K562 (cell line): ENCODE results near the gene SLC28A1. TPM values are rescaled to one million over a fixed set of nuclear protein-coding genes. Genes with fewer than 3 reads are reported as not detected.

Experiments used
- ATF7 ChIP-seq: fragments of 450-650 bp; IDR thresholded peaks from 2 replicates; pipeline ENCODE4 v1.7.1; 2014; ENCODE audit warnings: mild to moderate bottlenecking, moderate library complexity
- HMGN3 ChIP-seq: IDR thresholded peaks from 2 replicates; pipeline ENCODE4 v1.6.1; 2011; ENCODE audit warnings: borderline replicate concordance, low read depth, mild to moderate bottlenecking, mixed read lengths, low read length; ENCODE audit not compliant: insufficient read length; ENCODE audit errors: extremely low read depth
- MGA ChIP-seq: fragments of 450-650 bp; IDR thresholded peaks from 2 replicates; pipeline ENCODE4 v1.6.1; 2016; ENCODE audit warnings: mild to moderate bottlenecking, moderate library complexity
- NFIC ChIP-seq: fragments of 450-650 bp; IDR thresholded peaks from 2 replicates; pipeline ENCODE4 v1.6.1; 2017; ENCODE audit warnings: mild to moderate bottlenecking, inconsistent platforms
- PCBP2 ChIP-seq: fragments of 200-400 bp; formaldehyde crosslinking; IDR thresholded peaks from 2 replicates; pipeline ENCODE4 v1.6.1; 2018; ENCODE audit warnings: low read length, low read depth, mild to moderate bottlenecking, moderate library complexity; ENCODE audit not compliant: poor library complexity, severe bottlenecking
- SAP30 ChIP-seq: fragments of 200-600 bp; sonication (generic); IDR thresholded peaks from 2 replicates; pipeline ENCODE4 v1.6.1; 2012; ENCODE audit warnings: borderline replicate concordance, low read depth, mild to moderate bottlenecking, moderate library complexity, low read length, control low read depth, inconsistent platforms; ENCODE audit not compliant: insufficient read depth, poor library complexity, severe bottlenecking
- SREBF2 ChIP-seq: sonication (generic); formaldehyde crosslinking; IDR thresholded peaks from 2 replicates; pipeline ENCODE4 v1.4.0; 2020; ENCODE audit warnings: mild to moderate bottlenecking, missing genetic modification reagents
- ZC3H11A ChIP-seq: IDR thresholded peaks from 2 replicates; pipeline ENCODE4 v1.6.1; 2012; ENCODE audit warnings: low read depth, low read length, improper control_type of control experiment
- ZNF444 ChIP-seq: fragments of 250-450 bp; sonication (Bioruptor Pico); IDR thresholded peaks from 2 replicates; pipeline ENCODE4 v1.4.0; 2020; ENCODE audit warnings: mild to moderate bottlenecking, moderate library complexity
- ZNF551 ChIP-seq: fragments of 250-450 bp; sonication (Bioruptor Pico); IDR thresholded peaks from 2 replicates; pipeline ENCODE4 v1.5.0; 2021; ENCODE audit warnings: mild to moderate bottlenecking, moderate library complexity
- ZNF785 ChIP-seq: fragments of 250-450 bp; sonication (Bioruptor Pico); IDR thresholded peaks from 2 replicates; pipeline ENCODE4 v1.4.0; 2020; ENCODE audit warnings: mild to moderate bottlenecking
- polyA plus RNA-seq, 8 experiments: library from polyadenylated mRNA; depleted of rRNA in 4 of 8; stranded (reverse) in 5 of 8; unstranded in 3 of 8; fragments of >200 nt; fragmentation: Nextera tagmentation in 2 of 8; fragmentation: Illumina TruSeq in 1 of 8; extraction: Ambion mirVana in 2 of 8; extraction: Trizol in 1 of 8; gene quantifications; 2 replicates each; pipeline versions ENCODE4 v1.2.1 to v1.2.3, GENCODE V29; 2011 to 2014; ENCODE audit warnings: inconsistent platforms in 1 of 8, missing spikeins in 1 of 8
- total RNA-seq, 7 experiments: library from RNA; depleted of rRNA in 6 of 7; stranded (reverse); fragments of >200 nt in 6 of 7; fragmentation: Illumina TruSeq in 2 of 7; extraction: Trizol in 2 of 7; gene quantifications; 2 replicates each; pipeline versions ENCODE4 v1.2.1 to v1.2.3, GENCODE V29; 2011 to 2021; ENCODE audit warnings: low replicate concordance in 1 of 7
- TF ChIP-seq, protein P1 (sequence below), 2 experiments: IDR thresholded peaks; 2 replicates each; pipeline ENCODE4 v1.6.1; 2011; ENCODE audit warnings: borderline replicate concordance in 1 of 2, control low read depth in 1 of 2, low read depth in 1 of 2, low read length in 1 of 2, mild to moderate bottlenecking in 1 of 2, mixed read lengths in 1 of 2, moderate library complexity in 1 of 2; ENCODE audit not compliant: insufficient read depth in 1 of 2, insufficient read length in 1 of 2, poor library complexity in 1 of 2, severe bottlenecking in 1 of 2; ENCODE audit errors: extremely low read depth in 1 of 2
- TF ChIP-seq, protein P2 (sequence below): fragments of 450-650 bp; formaldehyde crosslinking; IDR thresholded peaks from 2 replicates; pipeline ENCODE4 v1.4.0; 2020; ENCODE audit warnings: mild to moderate bottlenecking, moderate library complexity

The SLC28A1 gene
- total and polyA plus RNA-seq, 9 of the 15 experiments (the other 6 are each of a cell fraction or from before 2014, with no cell fraction given) = 0.04 TPM; not detected in 8

GRCh38 chr15:84982301-84982920 lies 97.9 kb downstream of the SLC28A1 start (continued):
- peak; percentile 46; the same call in 1 of the 2 replicates for TF ChIP-seq MGA
- no peak for TF ChIP-seq ZNF551 (CRISPR knock-in tag)
- TF ChIP-seq ZNF785 (CRISPR knock-in tag) = no peak
- no peak for TF ChIP-seq HMGN3
- TF ChIP-seq PCBP2 = no peak
- TF ChIP-seq ZC3H11A = no peak
- no peak for TF ChIP-seq SAP30
- no peak for TF ChIP-seq ATF7
- TF ChIP-seq SREBF2 = no peak
- no peak for TF ChIP-seq ZNF444 (CRISPR knock-in tag)
- peak; percentile 53 for TF ChIP-seq NFIC
- TF ChIP-seq, protein P1, sequence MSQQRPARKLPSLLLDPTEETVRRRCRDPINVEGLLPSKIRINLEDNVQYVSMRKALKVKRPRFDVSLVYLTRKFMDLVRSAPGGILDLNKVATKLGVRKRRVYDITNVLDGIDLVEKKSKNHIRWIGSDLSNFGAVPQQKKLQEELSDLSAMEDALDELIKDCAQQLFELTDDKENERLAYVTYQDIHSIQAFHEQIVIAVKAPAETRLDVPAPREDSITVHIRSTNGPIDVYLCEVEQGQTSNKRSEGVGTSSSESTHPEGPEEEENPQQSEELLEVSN (IDR thresholded peaks at IDR 0.05; ENCODE audit: borderline replicate concordance in 1 of 2, extremely low read depth in 1 of 2, insufficient read depth in 1 of 2, insufficient read length in 1 of 2, low read depth in 1 of 2, low read length in 1 of 2, poor library complexity in 1 of 2, severe bottlenecking in 1 of 2) = peak in 1 of 2 experiments; percentile 40
- TF ChIP-seq, protein P2, sequence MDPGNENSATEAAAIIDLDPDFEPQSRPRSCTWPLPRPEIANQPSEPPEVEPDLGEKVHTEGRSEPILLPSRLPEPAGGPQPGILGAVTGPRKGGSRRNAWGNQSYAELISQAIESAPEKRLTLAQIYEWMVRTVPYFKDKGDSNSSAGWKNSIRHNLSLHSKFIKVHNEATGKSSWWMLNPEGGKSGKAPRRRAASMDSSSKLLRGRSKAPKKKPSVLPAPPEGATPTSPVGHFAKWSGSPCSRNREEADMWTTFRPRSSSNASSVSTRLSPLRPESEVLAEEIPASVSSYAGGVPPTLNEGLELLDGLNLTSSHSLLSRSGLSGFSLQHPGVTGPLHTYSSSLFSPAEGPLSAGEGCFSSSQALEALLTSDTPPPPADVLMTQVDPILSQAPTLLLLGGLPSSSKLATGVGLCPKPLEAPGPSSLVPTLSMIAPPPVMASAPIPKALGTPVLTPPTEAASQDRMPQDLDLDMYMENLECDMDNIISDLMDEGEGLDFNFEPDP (CRISPR knock-in tag) = no peak
